Thyroid gland (tissue), 4 donors: ENCODE results near the gene CLCNKA. TPM values are rescaled to one million over a fixed set of nuclear protein-coding genes. Genes with fewer than 3 reads are reported as not detected.
"Not testable (repeated sequence)": the region's sequence is repeated elsewhere in the genome, so short reads cannot be mapped to it uniquely, and the experiment has no call there.

Source experiments
- DNase-seq, 2 donors: peaks; one replicate each; pipeline ENCODE4 v3.0.0-alpha.2; 2019
- H3K27ac ChIP-seq, 3 donors: fragments of 200-600 bp; sonication (generic); 1 replicate in 2 of 3; 2 replicates in 1 of 3; pipeline ENCODE4 v1.5.1; 2016 to 2019; ENCODE audit warnings: mild to moderate bottlenecking in 1 of 3, moderate library complexity in 1 of 3
- H3K27me3 ChIP-seq: fragments of 200-600 bp; sonication (generic); one replicate; pipeline ENCODE4 v1.5.1; 2019
- H3K36me3 ChIP-seq, 2 donors: fragments of 200-600 bp; sonication (generic); one replicate each; pipeline ENCODE4 v1.5.1; 2016 to 2019
- H3K4me1 ChIP-seq, 2 donors: fragments of 200-600 bp; sonication (generic); one replicate each; pipeline ENCODE4 v1.5.1; 2017 to 2019
- H3K4me3 ChIP-seq, 3 donors: fragments of 200-600 bp; sonication (generic); replicated peaks in 1 of 3; 1 replicate in 2 of 3; 2 replicates in 1 of 3; pipeline ENCODE4 v1.5.1; 2016; ENCODE audit warnings: mild to moderate bottlenecking in 1 of 3
- H3K9me3 ChIP-seq: fragments of 200-600 bp; sonication (generic); one replicate; pipeline ENCODE4 v1.5.1; 2017
- CTCF ChIP-seq, 6 experiments: fragments of 200-600 bp in 3 of 6; fragments of 450-650 bp in 3 of 6; sonication (generic) in 3 of 6; IDR thresholded peaks; one replicate each; pipeline ENCODE4 v1.5.1; 2016 to 2019; ENCODE audit warnings: antibody characterized with exemption in 6 of 6, mild to moderate bottlenecking in 2 of 6, inconsistent platforms in 1 of 6, moderate library complexity in 1 of 6
- POLR2A ChIP-seq, 2 donors: fragments of 450-650 bp; IDR thresholded peaks; one replicate each; pipeline ENCODE4 v1.6.1; 2017; ENCODE audit warnings: antibody characterized with exemption in 2 of 2, mild to moderate bottlenecking in 2 of 2, moderate library complexity in 1 of 2
- WGBS, 2 donors: methylation state at CpG; one replicate each; pipeline ENCODE4 v1.1.5; 2017; 5-methylcytosine and 5-hydroxymethylcytosine counted together
- intact Hi-C: fragments of 100-400 bp; cut with DNase I; formaldehyde crosslinking; loops from one replicate; pipeline ENCODE4 v1.15.1; 2023
- total RNA-seq, 4 donors: library from RNA; depleted of rRNA; stranded (reverse); fragments of >200 nt; gene quantifications; one replicate each; pipeline ENCODE4 v1.2.3, GENCODE V29; 2016

Gene CLCNKA
- total RNA-seq, 4 donors from 2014 or later: 3.9 to 27.1 (median 16.1) TPM

- Histone ChIP-seq H3K27me3 (no peaks in the 10 kb centered on the region), H3K4me1 (peaks cover 6 to 7% of the 10 kb centered on the region in 2 donors), H3K27ac (no peak overlapping the region), H3K9me3 (no peaks in the 10 kb centered on the region), H3K36me3 (no peaks in the 10 kb centered on the region), H3K4me3 (no peak overlapping the region)
- no peak for DNase-seq
- TF ChIP-seq POLR2A (IDR thresholded peaks at IDR 0.05) (no peak), CTCF (IDR thresholded peaks at IDR 0.05) (no peak)
- intact Hi-C loops: loop anchor here (5.0 to 10.0 kb wide), 2 partner anchors 43 to 256 kb away; no protein-coding TSS in a partner anchor
- WGBS, 2 donors: 87 to 93% methylated on average over 7 of the region's 7 CpGs
These were observed 28.5 kb downstream of the CLCNKA start for GRCh38 chr1:16050328-16050727.

DNA sequence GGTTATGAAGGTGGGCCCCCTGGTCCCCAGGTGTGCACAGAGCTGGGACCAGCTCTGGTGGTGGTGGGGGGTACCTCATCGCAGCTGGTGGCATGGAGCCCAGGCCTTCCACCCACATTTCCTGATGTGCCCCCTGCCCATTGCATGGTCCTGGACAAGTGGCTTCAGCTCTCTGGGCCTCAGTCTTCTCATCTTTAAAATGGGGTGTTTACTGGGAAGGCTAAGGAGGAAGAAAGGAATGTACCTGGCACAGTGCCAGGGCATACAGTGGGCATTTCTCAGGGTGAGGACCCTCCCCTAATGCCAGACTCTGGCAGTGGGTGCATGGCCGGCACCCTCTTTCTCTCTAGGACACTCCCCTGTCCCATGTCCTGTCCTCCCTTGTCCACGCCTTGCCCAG lies 29.2 kb downstream of the CLCNKA start:
- no peak overlapping the region for H3K4me3 ChIP-seq
- WGBS, 2 donors: 92 to 94% methylated on average over 2 to 3 of the region's 3 CpGs
- no peaks in the 10 kb centered on the region for H3K9me3 ChIP-seq
- H3K27ac ChIP-seq: no peak overlapping the region
- DNase-seq: no peak
- H3K4me1 ChIP-seq: peaks cover 6 to 12% of the 10 kb centered on the region in 2 donors
- no peaks in the 10 kb centered on the region for H3K27me3 ChIP-seq
- TF ChIP-seq CTCF (IDR thresholded peaks at IDR 0.05) (no peak), POLR2A (IDR thresholded peaks at IDR 0.05) (no peak)
- intact Hi-C loops: loop anchor here (5.0 to 10.0 kb wide), 2 partner anchors 44 to 256 kb away; no protein-coding TSS in a partner anchor
- no peaks in the 10 kb centered on the region for H3K36me3 ChIP-seq

DNA sequence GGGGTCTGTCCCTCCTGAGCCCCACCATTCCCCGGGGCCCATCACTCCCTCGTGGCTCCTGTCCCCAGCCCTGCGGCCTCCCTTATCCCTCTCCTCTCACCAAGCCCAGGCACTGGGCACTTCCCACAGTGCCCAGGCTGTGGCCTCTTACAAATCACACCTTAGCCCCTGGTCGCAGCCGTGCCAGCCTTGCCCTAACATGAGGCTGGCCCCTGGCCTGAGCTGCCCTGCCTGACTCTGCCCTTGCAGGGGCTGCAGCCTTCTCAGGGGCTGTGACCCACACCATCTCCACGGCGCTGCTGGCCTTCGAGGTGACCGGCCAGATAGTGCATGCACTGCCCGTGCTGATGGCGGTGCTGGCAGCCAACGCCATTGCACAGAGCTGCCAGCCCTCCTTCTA lies 30.1 kb downstream of the CLCNKA start:
- not testable (repeated sequence) for H3K4me3 ChIP-seq, H3K27ac ChIP-seq, H3K27me3 ChIP-seq, H3K9me3 ChIP-seq, H3K36me3 ChIP-seq, DNase-seq
- WGBS, 2 donors: 83 to 93% methylated on average over 12 of the region's 12 CpGs
- intact Hi-C loops: loop anchor here (5.0 to 10.0 kb wide), 2 partner anchors 45 to 257 kb away; no protein-coding TSS in a partner anchor
- H3K4me1 ChIP-seq: peaks cover 6 to 13% of the 10 kb centered on the region in 2 donors

GRCh38 chr1:16053781-16054502 lies 32.1 kb downstream of the CLCNKA start:
- 55 to 80% methylated on average over 3 to 5 of the region's 8 CpGs for WGBS, 2 donors
- H3K27ac ChIP-seq: no peak overlapping the region
- TF ChIP-seq CTCF (IDR thresholded peaks at IDR 0.05): no peak
- no peaks in the 10 kb centered on the region for H3K9me3 ChIP-seq
- peaks cover 2 to 9% of the 10 kb centered on the region in 2 donors for H3K4me1 ChIP-seq
- H3K4me3 ChIP-seq: no peak overlapping the region
- intact Hi-C loops: loop anchor here (5.0 to 10.0 kb wide), 2 partner anchors 47 to 259 kb away; no protein-coding TSS in a partner anchor
- H3K27me3 ChIP-seq: no peaks in the 10 kb centered on the region
- no peaks in the 10 kb centered on the region for H3K36me3 ChIP-seq
- DNase-seq: no peak

GRCh38 chr1:16054598-16055540 lies 33.0 kb downstream of the CLCNKA start:
- Histone ChIP-seq H3K4me3 (no peak overlapping the region), H3K9me3 (no peaks in the 10 kb centered on the region), H3K4me1 (peaks cover 0 to 6% of the 10 kb centered on the region in 2 donors), H3K27ac (no peak overlapping the region), H3K27me3 (no peaks in the 10 kb centered on the region), H3K36me3 (no peaks in the 10 kb centered on the region)
- DNase-seq: no peak
- intact Hi-C loops: loop anchor here (5.0 to 10.0 kb wide), 2 partner anchors 48 to 260 kb away; no protein-coding TSS in a partner anchor
- 77 to 80% methylated on average over 5 to 7 of the region's 7 CpGs for WGBS, 2 donors
- no peak for TF ChIP-seq CTCF (IDR thresholded peaks at IDR 0.05)
- TF ChIP-seq POLR2A (IDR thresholded peaks at IDR 0.05): no peak
